ENCODE results near the gene AACS. TPM values are rescaled to one million over a fixed set of nuclear protein-coding genes. Genes with fewer than 3 reads are reported as not detected.

The AACS gene
- total RNA-seq, 1 experiment from 2014 or later: 52.8 TPM

DNA sequence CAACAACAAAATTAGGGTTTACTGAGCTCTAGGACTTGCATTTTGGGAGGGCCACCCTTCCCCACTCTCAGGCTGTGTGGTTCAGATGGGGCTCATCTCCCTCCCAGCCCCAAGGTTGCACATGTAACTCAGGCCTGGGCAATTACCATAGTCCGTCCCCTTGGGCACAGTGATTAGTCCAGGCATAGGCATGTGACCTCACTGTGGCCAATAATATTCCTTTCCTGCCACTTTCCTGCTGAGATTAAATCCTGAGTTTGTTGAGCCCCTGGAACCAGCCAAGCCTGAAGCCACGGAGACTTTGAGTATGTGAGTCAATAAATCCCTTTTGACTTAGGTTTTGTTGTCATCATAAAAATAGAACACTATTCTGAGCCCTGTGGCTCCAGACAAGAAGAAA is 113.0 kb downstream of the AACS start:
- Mint-ChIP-seq H3K27me3 (ENCODE audit: insufficient read depth, unreplicated experiment) (peaks cover 43% of the 10 kb centered on the region), H3K4me1 (ENCODE audit: insufficient read depth, unreplicated experiment) (peaks cover 3% of the 10 kb centered on the region), H3K9me3 (ENCODE audit: unreplicated experiment) (no peaks in the 10 kb centered on the region), H3K4me3 (ENCODE audit: unreplicated experiment) (no peak overlapping the region), H3K27ac (ENCODE audit: low read depth, unreplicated experiment) (no peak overlapping the region), H3K36me3 (ENCODE audit: insufficient read depth, unreplicated experiment) (no peaks in the 10 kb centered on the region)
- intact Hi-C loops (cut with micrococcal nuclease): no loop called here
- POLR2A ChIA-PET: no interaction called here
- no peak for DNase-seq (ENCODE audit: unreplicated experiment)
- CTCF ChIA-PET: interaction anchor here (0.9 to 1.4 kb wide), 2 partner anchors 17 to 226 kb away, joined by 4 read pairs; no protein-coding TSS in a partner anchor
- no TSS peak for BruUV-seq (replicated peaks)
- TF ChIP-seq, protein P1, sequence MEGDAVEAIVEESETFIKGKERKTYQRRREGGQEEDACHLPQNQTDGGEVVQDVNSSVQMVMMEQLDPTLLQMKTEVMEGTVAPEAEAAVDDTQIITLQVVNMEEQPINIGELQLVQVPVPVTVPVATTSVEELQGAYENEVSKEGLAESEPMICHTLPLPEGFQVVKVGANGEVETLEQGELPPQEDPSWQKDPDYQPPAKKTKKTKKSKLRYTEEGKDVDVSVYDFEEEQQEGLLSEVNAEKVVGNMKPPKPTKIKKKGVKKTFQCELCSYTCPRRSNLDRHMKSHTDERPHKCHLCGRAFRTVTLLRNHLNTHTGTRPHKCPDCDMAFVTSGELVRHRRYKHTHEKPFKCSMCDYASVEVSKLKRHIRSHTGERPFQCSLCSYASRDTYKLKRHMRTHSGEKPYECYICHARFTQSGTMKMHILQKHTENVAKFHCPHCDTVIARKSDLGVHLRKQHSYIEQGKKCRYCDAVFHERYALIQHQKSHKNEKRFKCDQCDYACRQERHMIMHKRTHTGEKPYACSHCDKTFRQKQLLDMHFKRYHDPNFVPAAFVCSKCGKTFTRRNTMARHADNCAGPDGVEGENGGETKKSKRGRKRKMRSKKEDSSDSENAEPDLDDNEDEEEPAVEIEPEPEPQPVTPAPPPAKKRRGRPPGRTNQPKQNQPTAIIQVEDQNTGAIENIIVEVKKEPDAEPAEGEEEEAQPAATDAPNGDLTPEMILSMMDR (IDR thresholded peaks at IDR 0.05; ENCODE audit: unreplicated experiment): no peak

DNA sequence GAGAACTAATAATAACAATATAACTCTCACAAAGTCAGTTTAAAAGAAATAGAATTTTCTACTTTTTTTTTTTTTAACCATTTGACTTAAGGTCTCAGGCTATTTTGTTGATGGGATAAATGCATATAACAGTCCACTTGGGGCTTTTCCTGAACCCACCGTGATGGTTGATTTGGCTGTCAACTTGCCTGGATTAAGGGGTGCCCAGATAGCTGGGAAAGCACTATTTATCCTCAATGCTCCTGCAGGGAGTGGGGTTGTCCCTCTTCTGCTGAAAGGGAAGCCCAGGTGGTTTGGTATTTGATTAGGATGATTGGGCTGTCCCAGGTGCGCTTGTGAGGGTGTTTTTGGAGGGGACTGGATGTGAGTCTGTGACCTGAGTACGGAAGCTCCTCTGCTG is 114.9 kb downstream of the AACS start:
- TF ChIP-seq, protein P1 (IDR thresholded peaks at IDR 0.05; ENCODE audit: unreplicated experiment): no peak
- H3K27me3 Mint-ChIP-seq (ENCODE audit: insufficient read depth, unreplicated experiment): peaks cover 51% of the 10 kb centered on the region
- no peaks in the 10 kb centered on the region for H3K9me3 Mint-ChIP-seq (ENCODE audit: unreplicated experiment)
- no peak overlapping the region for H3K4me3 Mint-ChIP-seq (ENCODE audit: unreplicated experiment)
- no peak for DNase-seq (ENCODE audit: unreplicated experiment)
- H3K4me1 Mint-ChIP-seq (ENCODE audit: insufficient read depth, unreplicated experiment): peaks cover 5% of the 10 kb centered on the region
- CTCF ChIA-PET: interaction anchor here (0.7 to 1.1 kb wide), 2 partner anchors 153 to 1928 kb away, joined by 3 read pairs; no protein-coding TSS in a partner anchor
- no peaks in the 10 kb centered on the region for H3K36me3 Mint-ChIP-seq (ENCODE audit: insufficient read depth, unreplicated experiment)
- no peak overlapping the region for H3K27ac Mint-ChIP-seq (ENCODE audit: low read depth, unreplicated experiment)
- no TSS peak for BruUV-seq (replicated peaks)
- intact Hi-C loops (cut with micrococcal nuclease): loop anchor here (5.0 to 10.0 kb wide), 2 partner anchors 875 to 1567 kb away; no protein-coding TSS in a partner anchor
- POLR2A ChIA-PET: no interaction called here

DNA sequence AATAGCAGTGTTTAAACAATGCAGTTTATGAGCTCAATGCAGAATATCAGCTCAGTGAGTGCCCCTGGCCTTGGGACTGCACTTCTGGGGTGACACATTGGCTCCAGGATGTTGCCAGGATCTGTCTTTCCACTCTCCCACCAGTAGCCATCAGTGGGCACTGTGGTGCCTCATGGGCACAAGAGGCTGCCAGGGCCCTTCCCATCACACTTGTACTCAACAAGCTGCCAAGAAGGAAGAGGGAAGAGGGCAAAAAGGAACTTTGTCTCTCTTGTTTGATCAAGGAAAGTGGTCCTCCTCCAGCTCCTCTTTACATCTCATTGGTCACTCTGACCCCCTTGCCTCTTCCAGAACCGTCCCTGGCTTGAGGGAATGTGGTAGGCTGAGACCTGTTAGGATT is 115.9 kb downstream of the AACS start:
- ChIA-PET CTCF (interaction anchor here (0.6 to 1.0 kb wide), 11 partner anchors 12 to 1566 kb away, joined by 3 to 5 read pairs (median 3); no protein-coding TSS in a partner anchor), POLR2A (no interaction called here)
- Mint-ChIP-seq H3K36me3 (ENCODE audit: insufficient read depth, unreplicated experiment) (no peaks in the 10 kb centered on the region), H3K4me3 (ENCODE audit: unreplicated experiment) (no peak overlapping the region), H3K27ac (ENCODE audit: low read depth, unreplicated experiment) (no peak overlapping the region), H3K9me3 (ENCODE audit: unreplicated experiment) (no peaks in the 10 kb centered on the region), H3K27me3 (ENCODE audit: insufficient read depth, unreplicated experiment) (peaks cover 41% of the 10 kb centered on the region), H3K4me1 (ENCODE audit: insufficient read depth, unreplicated experiment) (peaks cover 5% of the 10 kb centered on the region)
- intact Hi-C loops (cut with micrococcal nuclease): loop anchor here (5.0 to 10.0 kb wide), 2 partner anchors 874 to 1566 kb away; no protein-coding TSS in a partner anchor
- no peak for DNase-seq (ENCODE audit: unreplicated experiment)
- BruUV-seq (replicated peaks): no TSS peak
- TF ChIP-seq, protein P1 (IDR thresholded peaks at IDR 0.05; ENCODE audit: unreplicated experiment): no peak

DNA sequence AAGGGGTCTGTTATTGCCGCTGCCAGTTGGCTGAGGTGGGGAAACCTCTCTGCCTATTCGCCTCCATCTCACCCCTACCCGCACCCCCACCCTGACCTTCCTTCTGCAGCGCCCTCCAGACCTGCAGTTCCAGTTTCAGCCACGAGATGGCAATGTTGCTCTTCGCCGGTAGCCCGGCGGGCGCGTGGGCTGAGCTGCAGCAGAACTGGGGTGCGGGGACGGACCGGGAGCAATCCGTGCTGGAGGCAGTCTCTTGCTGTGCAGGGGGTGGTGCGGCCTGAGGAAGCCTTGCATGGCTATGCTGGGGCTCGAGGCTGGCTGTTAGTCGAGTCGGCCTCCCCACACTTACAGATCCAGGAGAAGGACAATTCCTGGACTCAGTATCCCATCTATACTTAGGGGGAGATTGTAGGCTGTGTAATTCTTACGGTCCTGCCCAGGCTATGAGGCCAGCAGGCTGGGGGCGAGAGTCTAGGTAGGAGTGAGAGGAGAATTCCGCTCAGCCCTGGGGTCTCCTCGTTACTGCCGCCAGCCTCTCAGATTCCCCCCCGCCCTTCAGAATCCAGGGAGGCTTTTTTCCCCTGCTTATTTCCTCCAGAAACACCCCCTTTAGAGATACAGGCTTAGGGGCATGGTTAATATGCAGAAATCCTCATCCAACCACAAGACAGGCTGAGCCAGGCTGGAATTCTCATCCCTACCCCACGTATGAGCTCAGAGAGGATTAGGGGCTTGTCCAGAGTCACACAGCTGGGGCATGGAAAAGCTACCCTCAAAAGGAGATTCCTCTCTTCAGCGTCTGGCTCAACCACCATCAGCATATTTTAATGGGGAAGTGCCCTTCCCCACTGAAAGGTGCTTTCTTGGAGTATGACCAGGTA is 118.2 kb downstream of the AACS start:
- Mint-ChIP-seq H3K36me3 (ENCODE audit: insufficient read depth, unreplicated experiment) (no peaks in the 10 kb centered on the region), H3K4me1 (ENCODE audit: insufficient read depth, unreplicated experiment) (peaks cover 5% of the 10 kb centered on the region), H3K4me3 (ENCODE audit: unreplicated experiment) (no peak overlapping the region), H3K9me3 (ENCODE audit: unreplicated experiment) (no peaks in the 10 kb centered on the region), H3K27me3 (ENCODE audit: insufficient read depth, unreplicated experiment) (peaks cover 49% of the 10 kb centered on the region), H3K27ac (ENCODE audit: low read depth, unreplicated experiment) (no peak overlapping the region)
- ChIA-PET CTCF (interaction anchor here (0.5 to 6.0 kb wide), 28 partner anchors 10 to 1829 kb away, joined by 3 to 83 read pairs (median 4); no protein-coding TSS in a partner anchor), POLR2A (no interaction called here)
- peak; percentile 66 for DNase-seq (ENCODE audit: unreplicated experiment)
- TF ChIP-seq, protein P1 (IDR thresholded peaks at IDR 0.05; ENCODE audit: unreplicated experiment): peak; percentile 99
- intact Hi-C loops (cut with micrococcal nuclease): loop anchor here (1.0 to 10.0 kb wide), 3 partner anchors 220 to 1564 kb away; no protein-coding TSS in a partner anchor
- BruUV-seq (replicated peaks): no TSS peak
